GM21576 (cell line): ENCODE data around the gene TMPRSS2.

Experiments used
- ATAC-seq: cut with Tn5 transposase; IDR thresholded peaks from one replicate; pipeline ENCODE4 v1.9.1; 2021; ENCODE audit warnings: mild to moderate bottlenecking, moderate library complexity; ENCODE audit not compliant: unreplicated experiment

The TMPRSS2 gene

GRCh38 chr21:41507521-41508414 is at the start of gene TMPRSS2:
TMPRSS2 (minus strand) TSS chr21:41508158; CDS start chr21:41498133, 10,025 bp downstream.
- ATAC-seq: no peak

- ATAC-seq: no peak
Observed at GRCh38 chr21:41555057-41555456, 47.1 kb upstream of the TMPRSS2 start.

- ATAC-seq: no peak
Observed at GRCh38 chr21:41552254-41552653, 44.3 kb upstream of the TMPRSS2 start.

GRCh38 chr21:41548781-41549180 is 40.8 kb upstream of the TMPRSS2 start:
- no peak for ATAC-seq

GRCh38 chr21:41547111-41547510 is 39.2 kb upstream of the TMPRSS2 start:
- no peak for ATAC-seq

DNA sequence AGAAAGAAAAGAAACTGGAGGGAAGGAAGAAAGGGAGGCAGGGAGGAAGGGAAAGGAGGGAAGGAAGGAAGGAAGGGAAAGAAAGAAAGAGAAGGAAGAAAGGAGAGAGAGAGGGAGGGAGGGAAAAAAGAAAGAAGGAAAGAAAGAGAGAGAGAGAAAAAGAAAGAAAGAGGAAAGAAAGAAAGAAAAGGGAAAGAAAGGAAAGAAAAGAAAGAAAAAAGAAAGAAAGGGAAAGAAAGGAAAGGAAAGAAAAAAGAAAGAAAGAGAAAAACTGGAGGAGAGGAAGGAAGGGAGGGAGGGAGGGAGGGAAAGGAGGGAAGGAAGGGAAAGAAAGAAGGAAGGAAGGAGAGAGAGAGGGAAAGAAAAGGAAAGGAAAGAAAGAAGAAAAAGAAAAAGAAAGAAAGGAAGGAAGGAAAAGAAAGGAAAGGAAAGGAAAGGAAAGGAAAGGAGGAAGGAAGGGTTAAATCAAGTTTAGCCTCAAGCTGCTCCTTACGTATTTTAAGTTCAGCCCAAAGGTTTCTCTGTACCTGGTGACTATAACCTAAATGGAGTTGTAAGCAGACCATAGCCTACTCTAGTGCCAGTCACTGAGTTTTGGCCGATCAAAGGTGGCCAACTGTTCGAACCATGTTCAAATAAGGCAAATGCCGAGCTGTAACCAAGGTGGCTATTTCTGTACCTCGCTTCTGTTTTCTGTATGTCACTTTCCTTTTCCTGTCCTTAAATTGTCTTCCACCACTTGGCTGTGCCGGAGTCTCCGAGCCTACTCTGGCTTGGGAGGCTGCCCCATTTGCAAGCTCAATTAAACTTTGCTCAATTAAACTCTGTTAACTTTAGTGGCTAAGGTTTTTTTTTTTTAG is 37.8 kb upstream of the TMPRSS2 start:
- ATAC-seq: no peak

GRCh38 chr21:41542727-41543126 is 34.8 kb upstream of the TMPRSS2 start:
- ATAC-seq: no peak

- ATAC-seq: no peak
Observed at GRCh38 chr21:41537356-41537755, 29.4 kb upstream of the TMPRSS2 start.

DNA sequence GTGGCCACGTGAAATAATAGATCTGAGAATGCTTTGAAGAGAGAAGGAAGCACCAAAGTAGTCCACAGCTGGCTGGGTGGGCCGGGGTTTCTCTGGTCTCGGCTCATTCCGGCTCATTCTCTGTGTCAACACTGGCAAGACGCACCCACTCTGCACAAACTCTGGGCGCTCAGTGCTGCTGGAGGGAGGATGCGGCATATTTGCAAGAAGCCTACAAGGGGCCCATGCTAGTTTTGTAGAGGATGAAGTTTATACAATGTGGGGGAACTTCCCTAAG is 28.8 kb upstream of the TMPRSS2 start:
- ATAC-seq: no peak

DNA sequence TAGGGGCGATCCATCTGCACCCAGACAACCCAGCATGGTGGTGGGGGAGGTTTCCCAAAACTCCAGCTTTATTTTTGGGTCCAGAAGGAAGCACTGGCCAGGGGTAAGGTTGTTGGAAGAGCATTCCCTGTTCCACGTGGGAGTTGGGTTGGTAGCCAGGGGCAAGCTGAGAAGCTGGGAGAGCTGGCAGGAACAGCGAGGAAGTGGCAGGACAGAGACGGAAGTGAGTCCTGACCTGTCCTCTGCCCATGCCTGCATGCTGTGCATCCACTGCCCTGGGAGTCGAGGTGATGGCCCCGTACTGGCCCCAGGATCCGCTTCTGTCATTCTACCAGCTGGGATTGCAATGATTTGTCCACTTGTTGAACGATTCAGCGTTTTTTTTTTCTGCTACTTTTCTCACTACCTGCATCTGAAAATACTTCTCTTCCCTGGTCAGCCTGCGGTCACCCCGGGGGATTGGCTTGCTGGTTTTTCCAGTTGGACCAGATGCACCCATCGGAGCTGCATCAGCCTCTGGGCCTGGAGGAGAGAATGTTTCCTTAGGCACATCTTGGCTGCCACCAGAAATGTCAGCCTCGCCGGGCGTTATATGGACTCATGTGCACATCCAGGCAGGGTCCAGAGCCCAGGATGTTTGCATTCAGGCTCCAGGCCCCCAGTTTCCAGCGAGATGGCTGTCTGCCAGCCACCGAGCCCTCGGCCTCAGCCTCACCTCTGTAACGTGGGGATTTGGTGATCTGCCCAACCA is 28.3 kb upstream of the TMPRSS2 start:
- ATAC-seq: no peak

DNA sequence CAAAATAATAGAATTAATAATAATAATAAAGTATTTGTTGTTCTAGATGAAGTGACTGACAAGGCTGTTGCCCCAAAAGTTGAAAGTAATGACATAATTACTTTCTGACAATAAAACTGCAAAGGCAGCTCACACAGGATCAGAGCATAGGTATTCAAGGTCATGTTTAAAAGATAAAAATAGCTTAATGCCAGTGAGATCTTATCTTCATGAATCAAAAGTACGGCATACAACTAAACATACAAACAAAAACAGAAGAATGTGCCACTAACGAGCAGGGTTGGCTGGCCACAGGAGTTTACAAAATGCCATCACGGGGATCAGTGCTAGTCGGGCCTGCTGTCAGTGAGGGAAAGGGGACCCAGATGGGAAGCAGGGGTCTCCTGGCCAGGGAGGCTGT is 22.4 kb upstream of the TMPRSS2 start:
- ATAC-seq: no peak

DNA sequence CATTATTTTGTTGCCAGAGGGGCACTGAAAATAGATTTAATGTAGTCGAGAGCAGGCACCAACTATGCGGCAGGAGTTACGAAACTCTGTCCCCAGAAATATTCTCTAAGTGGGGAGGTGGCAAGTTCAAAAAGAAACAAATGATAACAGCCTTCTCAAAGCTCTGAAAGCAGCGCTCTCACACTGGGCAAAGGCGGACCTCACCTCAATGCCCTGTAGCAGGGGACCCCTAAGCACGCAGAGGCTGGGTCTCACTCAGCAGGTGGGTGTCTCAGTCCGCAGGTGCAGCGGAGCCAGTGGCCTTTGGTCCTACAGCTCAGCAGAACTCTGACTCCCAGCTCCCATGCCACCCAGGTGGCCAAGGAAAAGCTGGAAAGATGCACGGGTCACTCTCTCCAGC is 21.8 kb upstream of the TMPRSS2 start:
- no peak for ATAC-seq

DNA sequence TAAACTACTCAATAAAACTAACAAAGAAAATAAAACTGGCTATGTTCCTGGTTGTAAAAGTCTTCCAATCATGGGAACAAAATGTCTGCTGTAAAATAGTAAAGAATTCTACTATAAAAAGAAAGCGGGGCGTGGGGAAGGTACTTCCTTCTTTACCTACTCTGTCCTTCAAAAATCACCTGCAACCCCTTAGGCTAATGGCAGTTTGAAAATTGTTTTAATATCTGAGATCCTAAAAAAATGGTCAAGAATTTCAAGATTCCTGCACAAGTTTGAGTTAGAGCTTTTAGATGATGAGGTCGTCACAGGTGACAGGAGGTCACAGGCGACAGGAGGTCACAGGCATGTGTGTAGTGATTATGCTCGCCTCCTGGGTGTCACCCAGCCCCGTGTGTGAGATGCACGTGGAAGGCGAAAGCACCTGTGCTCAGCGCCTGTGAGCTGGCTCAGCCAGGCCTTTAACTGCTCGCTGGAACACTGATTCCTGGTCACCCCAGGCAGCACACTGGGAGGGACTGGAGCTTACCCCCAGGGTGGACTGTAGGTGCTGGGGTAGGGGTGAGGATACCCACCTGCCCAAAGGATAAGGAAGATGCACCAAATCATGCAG is 18.6 kb upstream of the TMPRSS2 start:
- ATAC-seq: no peak

DNA sequence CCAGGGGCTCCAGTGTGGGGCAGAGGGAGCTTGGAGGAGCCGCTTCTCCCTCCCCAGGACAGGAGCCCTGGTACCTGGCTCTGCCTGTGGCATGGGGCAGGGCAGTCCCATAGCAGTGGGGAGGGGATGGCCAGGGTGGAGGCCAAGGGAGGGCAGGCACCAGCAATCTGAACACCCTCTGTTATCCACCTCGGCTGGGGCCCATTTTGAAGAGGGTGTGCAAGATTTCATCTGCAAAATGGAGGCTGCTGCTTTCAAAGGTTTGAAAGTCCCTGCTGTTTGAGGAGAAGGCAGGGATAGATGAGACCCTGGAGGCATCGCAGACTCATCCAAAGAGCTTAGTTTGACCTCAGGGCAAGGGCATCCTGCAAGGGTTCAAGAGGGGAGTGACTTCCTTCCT is 15.2 kb upstream of the TMPRSS2 start:
- ATAC-seq: no peak

GRCh38 chr21:41521489-41522027 is 13.6 kb upstream of the TMPRSS2 start:
- ATAC-seq: no peak

GRCh38 chr21:41520560-41521442 is 12.8 kb upstream of the TMPRSS2 start:
- ATAC-seq: no peak

DNA sequence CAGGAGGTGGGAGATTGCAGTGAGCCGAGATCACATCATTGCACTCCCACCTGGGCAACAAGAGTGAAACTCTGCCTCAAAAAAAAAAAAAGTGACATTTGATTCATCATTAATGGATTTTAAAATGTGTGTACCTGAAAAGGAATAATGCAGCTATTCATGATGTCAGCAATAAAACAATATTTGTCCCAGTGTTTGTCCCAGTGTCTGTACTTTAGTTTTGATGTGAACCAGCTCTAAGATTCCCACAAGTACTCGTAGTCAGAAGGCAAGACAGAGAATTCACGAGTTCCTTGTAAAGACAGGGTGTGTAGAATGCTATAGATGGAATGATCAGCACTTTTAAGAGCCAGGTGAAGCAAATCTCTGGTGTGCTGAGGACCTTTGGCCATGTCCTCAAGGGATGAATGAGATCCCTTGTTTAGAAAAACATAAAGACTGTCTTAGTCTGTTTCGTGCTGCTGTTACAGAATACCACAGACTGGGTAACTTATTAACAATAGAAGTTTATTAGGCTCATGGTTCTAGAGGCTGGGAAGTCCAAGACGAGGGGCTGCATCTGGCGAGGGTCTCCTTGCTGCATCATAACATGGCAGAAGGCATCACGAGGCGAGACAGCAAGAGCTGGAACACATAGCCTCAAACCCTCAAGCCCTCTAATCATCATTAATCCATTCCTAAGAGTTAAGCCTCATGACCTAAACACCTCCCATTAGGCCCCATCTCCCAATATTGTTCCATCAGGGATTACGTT is 12.0 kb upstream of the TMPRSS2 start:
- no peak for ATAC-seq

DNA sequence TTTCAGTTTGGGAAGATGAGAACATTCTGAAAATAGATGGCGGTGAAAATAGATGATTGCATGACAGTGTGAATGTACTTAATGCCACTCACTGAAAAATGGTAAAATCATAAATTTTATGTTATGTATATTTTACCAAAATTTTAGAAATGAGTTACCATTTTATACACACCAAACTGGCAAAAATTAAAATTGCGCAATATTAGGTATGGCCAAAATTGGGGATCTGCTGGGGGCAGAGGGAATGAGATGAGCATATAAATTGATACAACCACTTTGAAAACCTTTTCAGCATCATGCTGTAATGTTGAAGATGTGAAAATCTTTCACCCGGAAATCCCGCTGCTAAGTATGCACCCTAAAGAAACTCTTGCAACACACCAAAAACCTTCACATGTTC is 10.8 kb upstream of the TMPRSS2 start:
- no peak for ATAC-seq

- ATAC-seq: no peak
Observed at GRCh38 chr21:41511858-41512257, 3.9 kb upstream of the TMPRSS2 start.
